LNCaP clone FGC (cell line): ENCODE data around the gene HCN2.

ENCODE experiments used
- DNase-seq: peaks from one replicate; pipeline ENCODE4 v3.0.0-alpha.2; 2011; ENCODE audit warnings: low read depth
- H3K4me3 ChIP-seq: 2 replicates; pipeline ENCODE4 v1.5.1; 2011; ENCODE audit warnings: mild to moderate bottlenecking, low read depth, low read length, control low read depth
- CTCF ChIP-seq: IDR thresholded peaks from 2 replicates; pipeline ENCODE4 v1.5.1; 2012; ENCODE audit warnings: mild to moderate bottlenecking; ENCODE audit not compliant: control insufficient read depth, insufficient read depth; ENCODE audit errors: extremely low read depth

The HCN2 gene

GRCh38 chr19:645912-646778, 56.5 kb downstream of the HCN2 start:
- no peak for DNase-seq
- no peak for TF ChIP-seq CTCF
- H3K4me3 ChIP-seq = no peak overlapping the region

- TF ChIP-seq CTCF = no peak
- H3K4me3 ChIP-seq = no peak overlapping the region
- no peak for DNase-seq
These were observed 57.3 kb downstream of the HCN2 start for GRCh38 chr19:646779-647565.

- H3K4me3 ChIP-seq = no peak overlapping the region
- no peak for DNase-seq
- TF ChIP-seq CTCF = no peak
These were observed 58.0 kb downstream of the HCN2 start for GRCh38 chr19:647566-648284.

GRCh38 chr19:648305-648704, 58.6 kb downstream of the HCN2 start:
- no peak for TF ChIP-seq CTCF
- DNase-seq = no peak

GRCh38 chr19:648904-649801, 59.5 kb downstream of the HCN2 start:
- TF ChIP-seq CTCF = no peak
- no peak for DNase-seq
- H3K4me3 ChIP-seq = no peak overlapping the region

More at GRCh38 chr19:648305-648704, 58.6 kb downstream of the HCN2 start:
- H3K4me3 ChIP-seq = no peak overlapping the region

- H3K4me3 ChIP-seq = no peak overlapping the region
- no peak for TF ChIP-seq CTCF
- DNase-seq = no peak
These were observed 60.4 kb downstream of the HCN2 start for GRCh38 chr19:650121-650520.
